Kidney (tissue), 14 donors: ENCODE data around the gene TCF4. TPM values are rescaled to one million over a fixed set of nuclear protein-coding genes. Genes with fewer than 3 reads are reported as not detected.

Source experiments
- DNase-seq, 5 donors: peaks; one replicate each; pipeline ENCODE4 v3.0.0-alpha.2; 2013 to 2020
- FAIRE-seq: peaks from 2 replicates; lab custom pipeline; 2012; peaks lifted over from hg19 to GRCh38; lab: Jason Lieb, UNC
- H3K27ac ChIP-seq, 2 donors: one replicate each; pipeline ENCODE4 v1.7.0; 2013; ENCODE audit warnings: low read depth in 2 of 2, low read length in 2 of 2, inconsistent platforms in 1 of 2
- H3K27me3 ChIP-seq: one replicate; pipeline ENCODE4 v1.7.1; 2013; ENCODE audit warnings: low read length, inconsistent platforms; ENCODE audit not compliant: control insufficient read depth, insufficient read depth
- H3K36me3 ChIP-seq, 3 donors: one replicate each; pipeline versions ENCODE4 v1.7.0 to v1.7.1; 2013; ENCODE audit warnings: low read length in 3 of 3, control low read depth in 1 of 3, inconsistent platforms in 1 of 3; ENCODE audit not compliant: insufficient read depth in 3 of 3, control insufficient read depth in 2 of 3
- H3K4me1 ChIP-seq, 3 donors: one replicate each; pipeline versions ENCODE4 v1.7.0 to v1.7.1; 2013; ENCODE audit warnings: low read length in 3 of 3, inconsistent platforms in 1 of 3, low read depth in 1 of 3; ENCODE audit not compliant: control insufficient read depth in 2 of 3, insufficient read depth in 2 of 3
- H3K4me3 ChIP-seq, 3 donors: one replicate each; pipeline versions ENCODE4 v1.7.0 to v1.8.1; 2013; ENCODE audit warnings: low read length in 3 of 3, control low read depth in 1 of 3, inconsistent platforms in 1 of 3
- H3K9ac ChIP-seq, 3 donors: one replicate each; pipeline versions ENCODE4 v1.7.0 to v1.7.1; 2013; ENCODE audit warnings: low read length in 3 of 3, control low read depth in 1 of 3, inconsistent platforms in 1 of 3
- H3K9me3 ChIP-seq, 3 donors: one replicate each; pipeline versions ENCODE4 v1.7.0 to v1.7.1; 2013; ENCODE audit warnings: low read length in 3 of 3, control low read depth in 1 of 3, inconsistent platforms in 1 of 3; ENCODE audit not compliant: control insufficient read depth in 2 of 3, insufficient read depth in 1 of 3
- CTCF ChIP-seq: IDR thresholded peaks from 3 replicates; pipeline ENCODE4 v1.5.1; 2012; ENCODE audit warnings: mild to moderate bottlenecking, moderate library complexity, borderline replicate concordance; ENCODE audit not compliant: insufficient read depth; ENCODE audit errors: extremely low read depth
- intact Hi-C: fragments of 100-400 bp; cut with DNase I; formaldehyde crosslinking; loops from one replicate; pipeline ENCODE4 v1.11.1; 2022
- polyA plus RNA-seq: library from polyadenylated mRNA; stranded (reverse); fragments of 350-450 nt; fragmentation: Illumina TruSeq; extraction: RNeasy Lipid Tissue Mini Kit (QIAGEN cat#74804); gene quantifications from one replicate; pipeline ENCODE4 v1.2.3, GENCODE V29; 2014; ENCODE audit warnings: low read depth, low replicate concordance; ENCODE audit not compliant: insufficient read depth
- total RNA-seq: library from RNA; stranded (reverse); fragmentation: NEBNext Ultra II Directional; extraction: Animal tissue kit (Norgen Biotek cat#: 25700); gene quantifications from one replicate; pipeline ENCODE4 v1.2.1, GENCODE V29; 2021
- donor health status: control.
- donor health status: control.
- donor health status: control.
- donor health status: control.
- donor health status: control.
- donor health status: DM: yes; HTN: yes; CAD: no.
- donor health status: Normal renal cell carcinoma (clear cell type).

Gene TCF4
- total and polyA plus RNA-seq, 2 donors from 2014 or later: 4.4 to 60.3 TPM

- no peaks in the 10 kb centered on the region for H3K4me1 ChIP-seq
- intact Hi-C loops: no loop called here
- H3K36me3 ChIP-seq: no peaks in the 10 kb centered on the region
- H3K27ac ChIP-seq: no peak overlapping the region
- H3K9me3 ChIP-seq: no peaks in the 10 kb centered on the region
- H3K27me3 ChIP-seq: no peaks in the 10 kb centered on the region
- DNase-seq (no peak), FAIRE-seq (no peak)
- no peak overlapping the region for H3K9ac ChIP-seq
- H3K4me3 ChIP-seq: no peak overlapping the region
- TF ChIP-seq CTCF: no peak
These were observed 83.2 kb downstream of the TCF4 start for GRCh38 chr18:55504808-55505207.

- intact Hi-C loops: no loop called here
- TF ChIP-seq CTCF: no peak
- FAIRE-seq (no peak), DNase-seq (no peak)
- H3K27me3 ChIP-seq: no peaks in the 10 kb centered on the region
- H3K27ac ChIP-seq: no peak overlapping the region
- H3K9ac ChIP-seq: no peak overlapping the region
- no peaks in the 10 kb centered on the region for H3K9me3 ChIP-seq
- H3K36me3 ChIP-seq: no peaks in the 10 kb centered on the region
- no peak overlapping the region for H3K4me3 ChIP-seq
- H3K4me1 ChIP-seq: no peaks in the 10 kb centered on the region
These were observed 84.7 kb downstream of the TCF4 start for GRCh38 chr18:55503167-55503820.

- DNase-seq (no peak), FAIRE-seq (no peak)
- H3K4me3 ChIP-seq: no peak overlapping the region
- no peak overlapping the region for H3K9ac ChIP-seq
- intact Hi-C loops: no loop called here
- no peak for TF ChIP-seq CTCF
- no peak overlapping the region for H3K27ac ChIP-seq
- no peaks in the 10 kb centered on the region for H3K36me3 ChIP-seq
- H3K9me3 ChIP-seq: no peaks in the 10 kb centered on the region
- no peaks in the 10 kb centered on the region for H3K27me3 ChIP-seq
- no peaks in the 10 kb centered on the region for H3K4me1 ChIP-seq
These were observed 85.8 kb downstream of the TCF4 start for GRCh38 chr18:55501982-55502710.
